IPS DF 19.7 (cell line): Measurements from ENCODE around the gene C4orf51.

Source experiments
- DNase-seq: peaks from one replicate; pipeline ENCODE4 v3.0.0-alpha.2; 2013; ENCODE audit warnings: low read depth, low spot score

Gene C4orf51

GRCh38 chr4:145757188-145757587 is 77.2 kb downstream of the C4orf51 start:
- DNase-seq, result no peak

- DNase-seq, result no peak
Measured at GRCh38 chr4:145760176-145760575, 80.2 kb downstream of the C4orf51 start.

GRCh38 chr4:145760961-145761929 is 81.3 kb downstream of the C4orf51 start:
- no peak for DNase-seq

GRCh38 chr4:145762719-145763118 is 82.8 kb downstream of the C4orf51 start:
- no peak for DNase-seq

GRCh38 chr4:145763399-145763798 is 83.5 kb downstream of the C4orf51 start:
- no peak for DNase-seq

- no peak for DNase-seq
Measured at GRCh38 chr4:145766273-145766672, 86.3 kb downstream of the C4orf51 start.

- no peak for DNase-seq
Measured at GRCh38 chr4:145769450-145770037, 89.6 kb downstream of the C4orf51 start.

- DNase-seq, result no peak
Measured at GRCh38 chr4:145770124-145770523, 90.2 kb downstream of the C4orf51 start.

- no peak for DNase-seq
Measured at GRCh38 chr4:145772347-145772746, 92.4 kb downstream of the C4orf51 start.

GRCh38 chr4:145773581-145774234 is 93.8 kb downstream of the C4orf51 start:
- DNase-seq, result no peak

- DNase-seq, result no peak
Measured at GRCh38 chr4:145774473-145774872, 94.5 kb downstream of the C4orf51 start.

- DNase-seq, result no peak
Measured at GRCh38 chr4:145775406-145775805, 95.5 kb downstream of the C4orf51 start.

- DNase-seq, result no peak
Measured at GRCh38 chr4:145776208-145776607, 96.3 kb downstream of the C4orf51 start.

GRCh38 chr4:145779319-145779801 is 99.4 kb downstream of the C4orf51 start:
- DNase-seq, result peak; percentile 40

- no peak for DNase-seq
Measured at GRCh38 chr4:145781351-145781750, 101.4 kb downstream of the C4orf51 start.
